Measurements from ENCODE around the gene CPHXL2.

DNA sequence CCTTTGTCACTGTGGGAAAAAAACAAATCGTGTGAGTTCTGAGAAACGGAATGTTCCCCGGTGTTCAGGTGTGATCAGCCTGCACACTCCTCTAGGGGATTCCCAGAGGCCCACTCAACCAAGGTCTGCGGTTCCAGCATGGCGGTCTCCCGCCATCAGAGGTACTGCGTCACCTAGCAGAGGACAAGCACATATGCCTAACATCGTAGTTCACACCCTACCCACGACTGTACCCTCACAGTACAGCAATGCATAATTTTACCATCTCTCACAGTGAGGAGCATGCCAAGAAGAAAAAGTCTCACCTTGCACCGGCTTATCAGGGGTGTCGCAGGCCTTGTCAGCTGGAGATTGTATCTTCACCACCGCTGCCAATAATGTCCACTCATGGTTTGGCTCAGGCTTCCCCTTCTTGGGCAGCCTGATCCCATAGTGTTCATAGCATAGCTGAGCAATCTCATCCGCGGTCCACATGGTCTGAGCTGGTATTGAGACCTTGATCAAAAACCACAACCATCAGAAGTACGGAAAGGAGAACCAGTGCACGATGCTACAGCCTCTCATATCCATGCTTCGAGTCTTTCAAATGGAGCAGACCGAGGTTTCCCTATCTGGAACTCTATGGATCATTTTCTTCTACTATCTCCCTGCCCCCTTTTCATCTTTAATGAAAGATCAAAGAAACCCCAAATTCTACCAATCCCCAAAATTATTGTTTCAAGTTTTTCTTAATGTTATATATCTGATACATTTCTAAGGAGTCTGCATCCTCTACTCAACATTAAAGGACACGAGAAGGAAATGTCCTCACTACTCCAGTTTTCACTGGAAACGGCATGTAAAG lies 56.3 kb downstream of the CPHXL2 start:
- TF ChIP-seq, protein P1, sequence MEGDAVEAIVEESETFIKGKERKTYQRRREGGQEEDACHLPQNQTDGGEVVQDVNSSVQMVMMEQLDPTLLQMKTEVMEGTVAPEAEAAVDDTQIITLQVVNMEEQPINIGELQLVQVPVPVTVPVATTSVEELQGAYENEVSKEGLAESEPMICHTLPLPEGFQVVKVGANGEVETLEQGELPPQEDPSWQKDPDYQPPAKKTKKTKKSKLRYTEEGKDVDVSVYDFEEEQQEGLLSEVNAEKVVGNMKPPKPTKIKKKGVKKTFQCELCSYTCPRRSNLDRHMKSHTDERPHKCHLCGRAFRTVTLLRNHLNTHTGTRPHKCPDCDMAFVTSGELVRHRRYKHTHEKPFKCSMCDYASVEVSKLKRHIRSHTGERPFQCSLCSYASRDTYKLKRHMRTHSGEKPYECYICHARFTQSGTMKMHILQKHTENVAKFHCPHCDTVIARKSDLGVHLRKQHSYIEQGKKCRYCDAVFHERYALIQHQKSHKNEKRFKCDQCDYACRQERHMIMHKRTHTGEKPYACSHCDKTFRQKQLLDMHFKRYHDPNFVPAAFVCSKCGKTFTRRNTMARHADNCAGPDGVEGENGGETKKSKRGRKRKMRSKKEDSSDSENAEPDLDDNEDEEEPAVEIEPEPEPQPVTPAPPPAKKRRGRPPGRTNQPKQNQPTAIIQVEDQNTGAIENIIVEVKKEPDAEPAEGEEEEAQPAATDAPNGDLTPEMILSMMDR (IDR thresholded peaks at IDR 0.05) = no peak
- TF ChIP-seq POLR2A (IDR thresholded peaks at IDR 0.05) = no peak
- TF ChIP-seq POLR2AphosphoS5 (IDR thresholded peaks at IDR 0.05) = no peak

Measured in sigmoid colon (tissue), 4 donors.